B cell (primary cell): Measurements from ENCODE around the gene ARPP21. TPM values are rescaled to one million over a fixed set of nuclear protein-coding genes. Genes with fewer than 3 reads are reported as not detected.

Source experiments
- ATAC-seq: fragments of 200-7000 bp; cut with Tn5 transposase; one replicate; pipeline ENCODE4 v1.10.0; 2021; ENCODE audit warnings: low read depth, mild to moderate bottlenecking, moderate number of reproducible peaks, moderate library complexity
- CTCF ChIA-PET: fragments of 350-600 bp; sonication (Branson Sonifier 250); formaldehyde crosslinking; loops from one replicate; lab custom pipeline; 2021; ENCODE audit warnings: antibody characterized with exemption, inconsistent platforms; lab: Charles Lee
- POLR2A ChIA-PET: fragments of 350-600 bp; sonication (Branson Sonifier 250); formaldehyde crosslinking; loops from one replicate; lab custom pipeline; 2021; ENCODE audit warnings: antibody characterized with exemption; lab: Charles Lee
- DNase-seq: peaks from one replicate; pipeline ENCODE4 v3.0.0; 2013
- H2AFZ ChIP-seq: 2 replicates; pipeline ENCODE4 v1.6.1; 2012; ENCODE audit warnings: mild to moderate bottlenecking, low read depth, low read length; ENCODE audit not compliant: insufficient read depth, poor library complexity, severe bottlenecking
- H3K27ac ChIP-seq, 2 donors: 1 replicate in 1 of 2; 2 replicates in 1 of 2; pipeline ENCODE4 v1.5.1; 2012 to 2013; ENCODE audit warnings: low read length in 2 of 2, mild to moderate bottlenecking in 2 of 2, moderate library complexity in 1 of 2
- H3K27me3 ChIP-seq, 4 experiments: fragments of 200-600 bp in 1 of 4; sonication (generic) in 1 of 4; replicated peaks in 1 of 4; 1 replicate in 2 of 4; 2 replicates in 2 of 4; pipeline versions ENCODE4 v1.6.1 to v1.7.0; 2013 to 2016; ENCODE audit warnings: low read length in 3 of 4, mild to moderate bottlenecking in 2 of 4, mixed read lengths in 1 of 4, moderate library complexity in 1 of 4; ENCODE audit not compliant: insufficient read depth in 4 of 4, control insufficient read depth in 3 of 4; ENCODE audit errors: control extremely low read depth in 1 of 4
- H3K36me3 ChIP-seq, 2 experiments: replicated peaks in 1 of 2; 1 replicate in 1 of 2; 2 replicates in 1 of 2; pipeline versions ENCODE4 v1.6.1 to v1.7.1; 2013; ENCODE audit warnings: low read length in 1 of 2; ENCODE audit not compliant: insufficient read depth in 2 of 2, control insufficient read depth in 1 of 2; ENCODE audit errors: control extremely low read depth in 1 of 2, extremely low read depth in 1 of 2
- H3K4me1 ChIP-seq, 2 donors: fragments of 200-600 bp in 1 of 2; sonication (generic) in 1 of 2; 1 replicate in 1 of 2; 2 replicates in 1 of 2; pipeline versions ENCODE4 v1.5.1 to v1.6.1; 2013 to 2017; ENCODE audit warnings: low read length in 2 of 2; ENCODE audit not compliant: control insufficient read depth in 2 of 2, insufficient read depth in 2 of 2
- H3K4me2 ChIP-seq: replicated peaks from 2 replicates; pipeline ENCODE3; 2012; ENCODE audit warnings: mild to moderate bottlenecking, low read depth, low read length; ENCODE audit not compliant: poor library complexity, severe bottlenecking
- H3K4me3 ChIP-seq, 5 experiments: fragments of 200-600 bp in 1 of 5; sonication (generic) in 1 of 5; 1 replicate in 3 of 5; 2 replicates in 2 of 5; pipeline versions ENCODE4 v1.5.1 to v1.7.0; 2011 to 2016; ENCODE audit warnings: low read length in 4 of 5, mild to moderate bottlenecking in 4 of 5, low read depth in 2 of 5, control low read depth in 1 of 5, moderate library complexity in 1 of 5; ENCODE audit not compliant: insufficient read depth in 1 of 5; ENCODE audit errors: control extremely low read depth in 1 of 5, extremely low read depth in 1 of 5
- H3K79me2 ChIP-seq: fragments of 200-600 bp; sonication (generic); one replicate; pipeline ENCODE4 v1.6.0; 2016; ENCODE audit warnings: low read length; ENCODE audit not compliant: control insufficient read depth, insufficient read depth
- H3K9ac ChIP-seq: fragments of 200-600 bp; sonication (generic); 2 replicates; pipeline ENCODE4 v1.6.1; 2017; ENCODE audit warnings: mild to moderate bottlenecking, low read length, moderate library complexity
- H3K9me3 ChIP-seq, 3 donors: one replicate each; pipeline versions ENCODE4 v1.6.1 to v1.7.1; 2013; ENCODE audit warnings: low read length in 2 of 3; ENCODE audit not compliant: control insufficient read depth in 2 of 3, insufficient read depth in 1 of 3; ENCODE audit errors: control extremely low read depth in 1 of 3
- H4K20me1 ChIP-seq: 2 replicates; pipeline ENCODE4 v1.6.0; 2012; ENCODE audit warnings: mild to moderate bottlenecking, low read length; ENCODE audit not compliant: insufficient read depth, control insufficient read depth, poor library complexity, severe bottlenecking
- H3K27ac Mint-ChIP-seq: one replicate; pipeline ENCODE4 v1.8.0; 2021; ENCODE audit warnings: mixed read lengths
- H3K27me3 Mint-ChIP-seq: one replicate; pipeline ENCODE4 v1.8.0; 2021; ENCODE audit warnings: mixed read lengths
- H3K4me1 Mint-ChIP-seq: one replicate; pipeline ENCODE4 v1.8.0; 2021; ENCODE audit warnings: mixed read lengths
- H3K4me3 Mint-ChIP-seq: one replicate; pipeline ENCODE4 v1.8.0; 2021; ENCODE audit warnings: mixed read lengths
- H3K9me3 Mint-ChIP-seq: one replicate; pipeline ENCODE4 v1.8.0; 2022; ENCODE audit warnings: mixed read lengths; ENCODE audit not compliant: insufficient read depth
- EZH2 ChIP-seq: IDR thresholded peaks from 2 replicates; pipeline ENCODE4 v1.6.1; 2012; ENCODE audit warnings: borderline replicate concordance, low read depth, mild to moderate bottlenecking, moderate library complexity, low read length; ENCODE audit not compliant: insufficient read depth, poor library complexity, severe bottlenecking
- WGBS: methylation state at CpG from one replicate; pipeline ENCODE4 v1.1.5; 2013; ENCODE audit warnings: missing lambda C conversion rate; ENCODE audit not compliant: insufficient coverage; 5-methylcytosine and 5-hydroxymethylcytosine counted together
- intact Hi-C: fragments of 100-400 bp; cut with micrococcal nuclease; formaldehyde crosslinking; loops from one replicate; pipeline ENCODE4 v1.10.0; 2022
- polyA plus RNA-seq: library from polyadenylated mRNA; depleted of rRNA; stranded (reverse); fragments of >200 nt; gene quantifications from 2 replicates; pipeline ENCODE4 v1.2.3, GENCODE V29; 2012
- total RNA-seq, 2 donors: library from RNA; stranded (reverse); fragments of 120-200 nt in 1 of 2; gene quantifications; 1 replicate in 1 of 2; 2 replicates in 1 of 2; pipeline versions ENCODE4 v1.2.3 to v1.2.4, GENCODE V29; 2013 to 2022
- TF ChIP-seq, protein P1 (sequence below): fragments of 200-600 bp; IDR thresholded peaks from one replicate; pipeline ENCODE4 v1.8.0; 2022; ENCODE audit warnings: antibody characterized with exemption, mild to moderate bottlenecking

ARPP21 gene
- total and polyA plus RNA-seq, 2 donors (not counting 1 experiment from before 2014, with no cell fraction given): 0.10 TPM; not detected in 1

DNA sequence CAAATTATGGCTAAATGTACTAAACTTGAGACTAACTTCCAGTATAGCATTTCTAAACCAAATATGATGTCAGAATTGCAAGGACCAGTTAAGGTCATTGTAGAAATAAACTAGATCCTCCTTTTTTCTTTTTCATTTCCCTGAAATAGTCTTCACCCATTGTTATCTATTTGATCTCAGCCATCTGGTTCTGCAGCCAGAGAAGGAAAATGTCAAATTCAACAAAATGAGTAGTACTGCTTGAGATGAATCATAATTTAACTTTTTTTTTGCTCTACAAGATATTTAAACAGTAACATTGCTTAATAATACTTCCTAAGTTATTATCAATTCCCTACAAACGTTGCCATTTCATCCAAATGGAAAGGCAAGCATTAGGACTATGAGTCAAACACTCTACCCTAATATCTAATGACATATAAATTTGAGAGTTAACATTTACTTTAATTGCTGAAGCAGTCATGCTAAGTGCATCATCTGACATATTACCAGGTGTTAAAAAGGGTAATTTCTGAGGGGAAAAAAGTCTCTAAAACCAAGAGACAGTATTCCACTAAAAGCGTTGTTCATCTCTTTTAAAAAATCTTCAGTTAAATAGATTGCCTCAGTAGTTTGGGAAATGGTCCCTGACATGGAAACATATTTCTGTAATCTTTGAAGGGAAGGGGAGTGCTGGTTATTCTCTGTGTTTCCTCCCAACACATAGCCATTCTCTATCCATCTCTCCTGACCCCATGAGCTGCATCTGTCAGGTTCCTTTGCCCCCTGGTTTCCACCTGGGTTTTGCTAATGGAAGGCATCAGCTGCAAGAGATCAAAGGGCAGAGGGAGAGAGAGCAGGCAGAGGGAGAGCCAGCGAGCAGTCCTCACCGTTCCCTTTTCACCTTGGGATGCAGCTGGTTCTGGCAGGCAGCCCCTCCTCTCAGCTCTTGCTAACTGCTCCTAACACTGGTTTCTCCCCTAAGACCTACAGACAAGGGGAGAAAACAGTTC, 138.5 kb downstream of the ARPP21 start:
- POLR2A ChIA-PET: no interaction called here

DNA sequence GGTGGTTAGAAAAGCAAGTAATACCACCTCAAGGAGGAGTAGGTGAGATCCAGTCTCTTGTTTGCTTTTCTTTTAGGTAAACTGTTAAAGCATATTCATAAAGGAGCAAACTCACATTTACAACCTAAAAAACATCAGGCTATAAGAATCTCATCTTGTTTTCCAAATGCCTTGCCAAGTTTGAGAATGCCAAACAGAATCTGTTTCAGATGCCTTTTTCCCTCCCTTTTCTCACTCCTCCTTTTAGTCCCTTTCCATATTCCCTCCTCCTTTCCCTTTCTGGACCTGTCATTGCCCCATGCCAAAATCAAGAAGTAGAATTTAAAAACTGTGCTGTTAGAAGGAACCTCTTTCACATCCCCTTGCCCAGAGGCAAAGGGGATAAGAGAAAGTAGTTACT, 140.3 kb downstream of the ARPP21 start:
- Histone ChIP-seq H3K4me2 (no peak overlapping the region), H3K9ac (no peak overlapping the region), H3K4me1 (no peaks in the 10 kb centered on the region), H3K4me3 (no peak overlapping the region), H3K36me3 (no peaks in the 10 kb centered on the region), H2AFZ (no peak overlapping the region), H3K79me2 (no peaks in the 10 kb centered on the region), H3K27me3 (no peaks in the 10 kb centered on the region), H3K9me3 (no peaks in the 10 kb centered on the region), H3K27ac (no peak overlapping the region), H4K20me1 (no peaks in the 10 kb centered on the region)
- DNase-seq: no peak
- no peak overlapping the region for H3K27ac Mint-ChIP-seq
- ChIA-PET POLR2A (no interaction called here), CTCF (no interaction called here)
- no peak for TF ChIP-seq EZH2
- TF ChIP-seq, protein P1, sequence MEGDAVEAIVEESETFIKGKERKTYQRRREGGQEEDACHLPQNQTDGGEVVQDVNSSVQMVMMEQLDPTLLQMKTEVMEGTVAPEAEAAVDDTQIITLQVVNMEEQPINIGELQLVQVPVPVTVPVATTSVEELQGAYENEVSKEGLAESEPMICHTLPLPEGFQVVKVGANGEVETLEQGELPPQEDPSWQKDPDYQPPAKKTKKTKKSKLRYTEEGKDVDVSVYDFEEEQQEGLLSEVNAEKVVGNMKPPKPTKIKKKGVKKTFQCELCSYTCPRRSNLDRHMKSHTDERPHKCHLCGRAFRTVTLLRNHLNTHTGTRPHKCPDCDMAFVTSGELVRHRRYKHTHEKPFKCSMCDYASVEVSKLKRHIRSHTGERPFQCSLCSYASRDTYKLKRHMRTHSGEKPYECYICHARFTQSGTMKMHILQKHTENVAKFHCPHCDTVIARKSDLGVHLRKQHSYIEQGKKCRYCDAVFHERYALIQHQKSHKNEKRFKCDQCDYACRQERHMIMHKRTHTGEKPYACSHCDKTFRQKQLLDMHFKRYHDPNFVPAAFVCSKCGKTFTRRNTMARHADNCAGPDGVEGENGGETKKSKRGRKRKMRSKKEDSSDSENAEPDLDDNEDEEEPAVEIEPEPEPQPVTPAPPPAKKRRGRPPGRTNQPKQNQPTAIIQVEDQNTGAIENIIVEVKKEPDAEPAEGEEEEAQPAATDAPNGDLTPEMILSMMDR: no peak
- no peak for ATAC-seq
- H3K4me3 Mint-ChIP-seq: no peak overlapping the region
- no peaks in the 10 kb centered on the region for H3K27me3 Mint-ChIP-seq
- H3K4me1 Mint-ChIP-seq: no peaks in the 10 kb centered on the region
- no peaks in the 10 kb centered on the region for H3K9me3 Mint-ChIP-seq
- intact Hi-C loops: no loop called here

More for the DNA sequence above, 138.5 kb downstream of the ARPP21 start:
- H3K9ac ChIP-seq: no peak overlapping the region
- no peaks in the 10 kb centered on the region for H3K79me2 ChIP-seq
- no peak overlapping the region for H2AFZ ChIP-seq
- H3K4me1 ChIP-seq: no peaks in the 10 kb centered on the region
- ATAC-seq: no peak
- WGBS: 67% methylated on average over 1 of the region's 4 CpGs
- no peaks in the 10 kb centered on the region for H3K27me3 ChIP-seq
- H4K20me1 ChIP-seq: no peaks in the 10 kb centered on the region
- Mint-ChIP-seq H3K4me1 (no peaks in the 10 kb centered on the region), H3K27me3 (no peaks in the 10 kb centered on the region), H3K4me3 (no peak overlapping the region), H3K9me3 (no peaks in the 10 kb centered on the region), H3K27ac (no peak overlapping the region)
- H3K9me3 ChIP-seq: no peaks in the 10 kb centered on the region
- DNase-seq: no peak
- no peaks in the 10 kb centered on the region for H3K36me3 ChIP-seq
- H3K4me3 ChIP-seq: no peak overlapping the region
- CTCF ChIA-PET: no interaction called here
- no peak for TF ChIP-seq EZH2
- TF ChIP-seq, protein P1: no peak
- no peak overlapping the region for H3K27ac ChIP-seq
- intact Hi-C loops: no loop called here
- H3K4me2 ChIP-seq: no peak overlapping the region
